ENCODE data around the gene CCDC61.

CCDC61 gene

DNA sequence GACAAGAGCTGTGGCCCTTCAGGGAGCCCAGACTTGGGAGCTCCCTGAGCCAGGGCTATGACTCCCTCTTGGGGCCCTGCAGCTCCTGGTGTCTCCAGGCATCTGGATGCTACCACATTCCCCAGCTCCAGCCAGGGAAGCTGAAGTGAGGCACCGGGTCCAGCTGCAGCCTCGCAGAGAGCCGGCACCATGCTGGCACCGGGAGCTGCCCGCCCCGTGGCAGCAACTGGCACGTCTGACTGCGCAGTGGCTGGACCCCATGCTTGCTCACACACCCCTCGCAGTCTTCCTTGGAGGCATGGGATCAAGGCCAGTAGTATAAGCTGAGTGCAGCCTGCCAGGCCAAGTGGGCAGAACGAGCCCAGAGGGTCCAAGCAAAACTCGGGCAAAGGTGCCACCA lies 38.1 kb downstream of the CCDC61 start:
- no peak overlapping the region for H3K4me2 ChIP-seq (ENCODE audit: low read depth, low read length)
- no peaks in the 10 kb centered on the region for H3K36me3 ChIP-seq (replicated peaks; ENCODE audit: insufficient read depth, low read length)
- H3K9ac ChIP-seq (ENCODE audit: low read length): no peak overlapping the region
- no peaks in the 10 kb centered on the region for H3F3A ChIP-seq (ENCODE audit: insufficient read depth, low read length)
- H3K9me2 ChIP-seq (replicated peaks; ENCODE audit: insufficient read depth, low read length): no peaks in the 10 kb centered on the region
- no peaks in the 10 kb centered on the region for H3K9me3 ChIP-seq (replicated peaks; ENCODE audit: insufficient read depth, low read length)
- no peak overlapping the region for H2AFZ ChIP-seq (ENCODE audit: low read length)
- no peaks in the 10 kb centered on the region for H4K20me1 ChIP-seq (ENCODE audit: insufficient read depth, low read length)
- H3K4me3 ChIP-seq (ENCODE audit: low read length): no peak overlapping the region
- TF ChIP-seq EZH2phosphoT487 (IDR thresholded peaks at IDR 0.05; ENCODE audit: low read length) (no peak), EZH2 (optimal IDR thresholded peaks at IDR 0.05; ENCODE audit: low read depth, low read length) (no peak)
- TF ChIP-seq, protein P1, sequence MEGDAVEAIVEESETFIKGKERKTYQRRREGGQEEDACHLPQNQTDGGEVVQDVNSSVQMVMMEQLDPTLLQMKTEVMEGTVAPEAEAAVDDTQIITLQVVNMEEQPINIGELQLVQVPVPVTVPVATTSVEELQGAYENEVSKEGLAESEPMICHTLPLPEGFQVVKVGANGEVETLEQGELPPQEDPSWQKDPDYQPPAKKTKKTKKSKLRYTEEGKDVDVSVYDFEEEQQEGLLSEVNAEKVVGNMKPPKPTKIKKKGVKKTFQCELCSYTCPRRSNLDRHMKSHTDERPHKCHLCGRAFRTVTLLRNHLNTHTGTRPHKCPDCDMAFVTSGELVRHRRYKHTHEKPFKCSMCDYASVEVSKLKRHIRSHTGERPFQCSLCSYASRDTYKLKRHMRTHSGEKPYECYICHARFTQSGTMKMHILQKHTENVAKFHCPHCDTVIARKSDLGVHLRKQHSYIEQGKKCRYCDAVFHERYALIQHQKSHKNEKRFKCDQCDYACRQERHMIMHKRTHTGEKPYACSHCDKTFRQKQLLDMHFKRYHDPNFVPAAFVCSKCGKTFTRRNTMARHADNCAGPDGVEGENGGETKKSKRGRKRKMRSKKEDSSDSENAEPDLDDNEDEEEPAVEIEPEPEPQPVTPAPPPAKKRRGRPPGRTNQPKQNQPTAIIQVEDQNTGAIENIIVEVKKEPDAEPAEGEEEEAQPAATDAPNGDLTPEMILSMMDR (IDR thresholded peaks at IDR 0.05; ENCODE audit: low read length): no peak
- H3K4me1 ChIP-seq (ENCODE audit: low read length): no peaks in the 10 kb centered on the region
- DNase-seq: no peak
- H3K79me2 ChIP-seq (ENCODE audit: low read length): no peaks in the 10 kb centered on the region
- no peaks in the 10 kb centered on the region for H3K27me3 ChIP-seq (replicated peaks; ENCODE audit: insufficient read depth, low read length)
- H3K27ac ChIP-seq (ENCODE audit: low read length): no peak overlapping the region

DNA sequence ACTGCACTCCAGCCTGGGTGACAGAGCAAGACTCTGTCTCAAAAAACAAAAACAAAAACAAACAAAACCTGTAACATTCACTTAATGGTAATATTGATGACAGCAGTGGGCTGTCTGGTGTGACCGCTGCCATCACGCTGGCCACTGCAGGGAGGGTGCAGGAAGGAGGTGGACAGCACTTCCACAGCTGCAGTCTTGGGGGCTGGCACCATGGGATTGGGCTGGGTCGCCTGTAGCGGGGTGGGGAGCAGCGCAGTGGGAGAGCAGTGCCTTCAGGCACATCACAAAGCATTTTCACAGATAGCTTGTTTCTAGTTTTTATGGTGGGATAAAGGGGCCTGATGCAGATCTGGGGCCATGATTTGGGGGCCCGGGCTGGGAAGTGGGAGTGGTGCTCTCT lies 40.3 kb downstream of the CCDC61 start:
- no peak for DNase-seq
- TF ChIP-seq EZH2phosphoT487 (IDR thresholded peaks at IDR 0.05; ENCODE audit: low read length): no peak
- no peak for TF ChIP-seq EZH2 (optimal IDR thresholded peaks at IDR 0.05; ENCODE audit: low read depth, low read length)
- TF ChIP-seq, protein P1 (IDR thresholded peaks at IDR 0.05; ENCODE audit: low read length): no peak

DNA sequence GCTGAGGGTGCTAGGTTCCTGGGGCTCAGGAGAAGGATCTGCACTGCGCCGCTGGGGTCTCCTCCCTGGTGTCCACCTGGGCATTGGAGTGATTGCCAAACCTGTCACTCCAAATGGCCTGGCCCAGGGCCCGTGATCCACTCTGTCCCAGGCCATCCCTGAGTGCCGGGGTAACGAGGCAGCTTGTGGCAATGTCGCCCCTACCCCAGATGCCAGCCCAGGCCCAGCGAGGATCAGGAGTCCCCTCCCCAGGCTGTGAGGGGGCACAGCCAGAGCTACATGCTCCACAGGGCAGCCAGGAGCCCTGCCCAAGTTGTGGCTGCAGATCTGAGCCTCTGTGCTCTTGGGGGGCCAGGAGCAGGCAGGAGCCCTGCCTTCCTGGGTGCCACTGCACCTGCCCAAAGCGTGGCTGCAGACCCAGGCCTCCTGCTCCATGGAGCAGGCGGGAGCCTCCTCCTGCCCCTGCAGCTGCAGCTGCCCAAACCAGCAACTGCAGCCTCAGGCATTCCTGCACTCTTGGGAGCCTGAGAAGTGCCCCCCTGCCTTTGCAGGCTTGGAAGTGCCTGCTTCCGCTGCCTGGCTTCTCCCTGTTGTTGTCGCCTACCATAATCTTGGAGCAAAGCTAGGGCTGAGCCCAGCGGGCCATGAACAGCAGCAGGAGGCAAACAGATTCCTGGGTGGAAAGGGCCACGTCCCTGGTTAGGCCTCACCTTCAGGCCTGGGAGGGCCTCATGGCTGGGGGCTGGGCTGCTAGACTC lies 40.9 kb downstream of the CCDC61 start:
- Histone ChIP-seq H3K9me2 (replicated peaks; ENCODE audit: insufficient read depth, low read length) (no peaks in the 10 kb centered on the region), H3K27me3 (replicated peaks; ENCODE audit: insufficient read depth, low read length) (no peaks in the 10 kb centered on the region), H4K20me1 (ENCODE audit: insufficient read depth, low read length) (no peaks in the 10 kb centered on the region), H3K27ac (ENCODE audit: low read length) (no peak overlapping the region), H3K4me3 (ENCODE audit: low read length) (no peak overlapping the region), H2AFZ (ENCODE audit: low read length) (no peak overlapping the region), H3K4me1 (ENCODE audit: low read length) (no peaks in the 10 kb centered on the region), H3K9ac (ENCODE audit: low read length) (no peak overlapping the region), H3F3A (ENCODE audit: insufficient read depth, low read length) (no peaks in the 10 kb centered on the region), H3K4me2 (ENCODE audit: low read depth, low read length) (no peak overlapping the region), H3K9me3 (replicated peaks; ENCODE audit: insufficient read depth, low read length) (no peaks in the 10 kb centered on the region), H3K79me2 (ENCODE audit: low read length) (no peaks in the 10 kb centered on the region), H3K36me3 (replicated peaks; ENCODE audit: insufficient read depth, low read length) (no peaks in the 10 kb centered on the region)
- no peak for DNase-seq
- no peak for TF ChIP-seq EZH2 (optimal IDR thresholded peaks at IDR 0.05; ENCODE audit: low read depth, low read length)
- TF ChIP-seq, protein P1 (IDR thresholded peaks at IDR 0.05; ENCODE audit: low read length): no peak

More for the DNA sequence above, 40.3 kb downstream of the CCDC61 start:
- Histone ChIP-seq H3K4me1 (ENCODE audit: low read length) (no peaks in the 10 kb centered on the region), H3K36me3 (replicated peaks; ENCODE audit: insufficient read depth, low read length) (no peaks in the 10 kb centered on the region), H3K9me3 (replicated peaks; ENCODE audit: insufficient read depth, low read length) (no peaks in the 10 kb centered on the region), H3K9ac (ENCODE audit: low read length) (no peak overlapping the region), H3K27me3 (replicated peaks; ENCODE audit: insufficient read depth, low read length) (no peaks in the 10 kb centered on the region), H3F3A (ENCODE audit: insufficient read depth, low read length) (no peaks in the 10 kb centered on the region), H3K4me3 (ENCODE audit: low read length) (no peak overlapping the region), H2AFZ (ENCODE audit: low read length) (no peak overlapping the region), H3K27ac (ENCODE audit: low read length) (no peak overlapping the region), H3K79me2 (ENCODE audit: low read length) (no peaks in the 10 kb centered on the region), H4K20me1 (ENCODE audit: insufficient read depth, low read length) (no peaks in the 10 kb centered on the region), H3K9me2 (replicated peaks; ENCODE audit: insufficient read depth, low read length) (no peaks in the 10 kb centered on the region), H3K4me2 (ENCODE audit: low read depth, low read length) (no peak overlapping the region)

Measured in MM.1S (cell line).